Calu3 (cell line): ENCODE results near the gene GAS7. TPM values are rescaled to one million over a fixed set of nuclear protein-coding genes. Genes with fewer than 3 reads are reported as not detected.

Experiments
- BruUV-seq: library from RNA; stranded (reverse); fragments of 400-500 nt; replicated peaks from 2 replicates; lab custom pipeline; 2021; lab: Mats Ljungman, UMichigan
- CTCF ChIA-PET: fragments of 300-600 bp; sonication (Branson Sonifier 250); formaldehyde crosslinking; loops from one replicate; lab custom pipeline; 2022; ENCODE audit warnings: antibody characterized with exemption; lab: Charles Lee
- DNase-seq: peaks from one replicate; pipeline ENCODE4 v3.0.0; 2022
- H3K27ac Mint-ChIP-seq: one replicate; pipeline ENCODE4 v1.8.0; 2022; ENCODE audit warnings: mixed read lengths; ENCODE audit not compliant: unreplicated experiment
- H3K27me3 Mint-ChIP-seq: one replicate; pipeline ENCODE4 v1.8.0; 2022; ENCODE audit warnings: mixed read lengths; ENCODE audit not compliant: unreplicated experiment
- H3K36me3 Mint-ChIP-seq: one replicate; pipeline ENCODE4 v1.8.0; 2022; ENCODE audit warnings: mild to moderate bottlenecking, moderate library complexity, mixed read lengths; ENCODE audit not compliant: insufficient read depth, unreplicated experiment
- H3K4me1 Mint-ChIP-seq: one replicate; pipeline ENCODE4 v1.8.0; 2022; ENCODE audit warnings: mild to moderate bottlenecking, low read depth, mixed read lengths; ENCODE audit not compliant: unreplicated experiment
- H3K4me3 Mint-ChIP-seq: one replicate; pipeline ENCODE4 v1.8.0; 2022; ENCODE audit warnings: mild to moderate bottlenecking, low read depth, moderate library complexity, mixed read lengths; ENCODE audit not compliant: unreplicated experiment
- H3K9me3 Mint-ChIP-seq: one replicate; pipeline ENCODE4 v1.8.0; 2022; ENCODE audit warnings: low read depth, mixed read lengths; ENCODE audit not compliant: unreplicated experiment
- intact Hi-C: fragments of 100-400 bp; cut with micrococcal nuclease; formaldehyde crosslinking; loops from one replicate; pipeline ENCODE4 v1.10.0; 2022; ENCODE audit not compliant: unreplicated experiment
- total RNA-seq: library from RNA; stranded (reverse); gene quantifications from 2 replicates; pipeline ENCODE4 v1.2.3, GENCODE V29; 2022
- TF ChIP-seq, protein P1 (sequence below): fragments of 200-600 bp; IDR thresholded peaks from one replicate; pipeline ENCODE4 v1.8.0; 2022; ENCODE audit warnings: antibody characterized with exemption; ENCODE audit not compliant: unreplicated experiment

The GAS7 gene
- total RNA-seq, 1 experiment from 2014 or later, result 0.42 TPM

DNA sequence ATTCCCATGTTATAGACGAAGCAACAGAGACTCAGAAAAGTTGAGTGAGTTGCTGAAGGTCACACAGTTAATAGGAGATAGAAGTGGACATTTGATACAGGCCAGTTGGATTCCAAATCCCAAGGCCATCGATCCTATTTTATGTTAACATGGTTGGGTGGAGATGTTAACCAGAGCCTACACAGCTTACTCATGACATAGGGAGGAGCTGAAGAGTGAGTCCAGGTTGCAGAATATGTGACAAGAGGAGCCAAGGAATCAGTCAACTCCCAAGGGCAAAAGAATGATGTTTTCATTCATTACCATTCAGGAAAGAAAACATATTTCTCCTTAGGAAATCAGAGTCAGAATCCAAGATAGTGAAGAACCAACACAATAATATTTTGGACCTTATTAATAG, 40.3 kb upstream of the GAS7 start:
- Mint-ChIP-seq H3K4me1 (no peaks in the 10 kb centered on the region), H3K9me3 (peaks cover 5% of the 10 kb centered on the region), H3K27ac (no peak overlapping the region), H3K36me3 (no peaks in the 10 kb centered on the region), H3K4me3 (no peak overlapping the region), H3K27me3 (no peaks in the 10 kb centered on the region)
- BruUV-seq, result no TSS peak
- intact Hi-C loops, result no loop called here
- CTCF ChIA-PET, result no interaction called here
- DNase-seq, result no peak
- TF ChIP-seq, protein P1, sequence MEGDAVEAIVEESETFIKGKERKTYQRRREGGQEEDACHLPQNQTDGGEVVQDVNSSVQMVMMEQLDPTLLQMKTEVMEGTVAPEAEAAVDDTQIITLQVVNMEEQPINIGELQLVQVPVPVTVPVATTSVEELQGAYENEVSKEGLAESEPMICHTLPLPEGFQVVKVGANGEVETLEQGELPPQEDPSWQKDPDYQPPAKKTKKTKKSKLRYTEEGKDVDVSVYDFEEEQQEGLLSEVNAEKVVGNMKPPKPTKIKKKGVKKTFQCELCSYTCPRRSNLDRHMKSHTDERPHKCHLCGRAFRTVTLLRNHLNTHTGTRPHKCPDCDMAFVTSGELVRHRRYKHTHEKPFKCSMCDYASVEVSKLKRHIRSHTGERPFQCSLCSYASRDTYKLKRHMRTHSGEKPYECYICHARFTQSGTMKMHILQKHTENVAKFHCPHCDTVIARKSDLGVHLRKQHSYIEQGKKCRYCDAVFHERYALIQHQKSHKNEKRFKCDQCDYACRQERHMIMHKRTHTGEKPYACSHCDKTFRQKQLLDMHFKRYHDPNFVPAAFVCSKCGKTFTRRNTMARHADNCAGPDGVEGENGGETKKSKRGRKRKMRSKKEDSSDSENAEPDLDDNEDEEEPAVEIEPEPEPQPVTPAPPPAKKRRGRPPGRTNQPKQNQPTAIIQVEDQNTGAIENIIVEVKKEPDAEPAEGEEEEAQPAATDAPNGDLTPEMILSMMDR, result no peak

DNA sequence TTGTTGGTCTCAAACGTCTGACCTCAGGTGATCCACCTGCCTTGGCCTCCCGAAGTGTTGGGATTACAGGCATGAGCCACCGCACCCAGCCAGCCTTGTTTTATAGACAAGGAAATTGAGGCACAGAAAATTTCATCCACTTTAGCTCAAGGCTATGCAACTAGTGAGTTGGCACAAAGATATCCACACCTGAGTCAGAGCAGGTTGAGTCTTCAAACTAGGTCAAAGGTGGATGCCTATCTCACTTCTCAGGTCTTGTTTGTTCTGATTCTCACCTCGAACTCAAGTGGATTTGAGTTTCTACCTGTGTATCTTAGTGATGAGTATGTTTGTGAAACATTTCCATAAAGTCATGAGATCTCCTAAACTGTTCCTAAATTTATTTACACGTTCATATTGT, 35.6 kb upstream of the GAS7 start:
- Mint-ChIP-seq H3K4me3 (no peak overlapping the region), H3K27ac (no peak overlapping the region), H3K27me3 (no peaks in the 10 kb centered on the region), H3K4me1 (no peaks in the 10 kb centered on the region), H3K36me3 (no peaks in the 10 kb centered on the region), H3K9me3 (peaks cover 3% of the 10 kb centered on the region)
- no peak for DNase-seq
- intact Hi-C loops, result no loop called here
- no TSS peak for BruUV-seq
- CTCF ChIA-PET, result no interaction called here
- TF ChIP-seq, protein P1, result no peak

DNA sequence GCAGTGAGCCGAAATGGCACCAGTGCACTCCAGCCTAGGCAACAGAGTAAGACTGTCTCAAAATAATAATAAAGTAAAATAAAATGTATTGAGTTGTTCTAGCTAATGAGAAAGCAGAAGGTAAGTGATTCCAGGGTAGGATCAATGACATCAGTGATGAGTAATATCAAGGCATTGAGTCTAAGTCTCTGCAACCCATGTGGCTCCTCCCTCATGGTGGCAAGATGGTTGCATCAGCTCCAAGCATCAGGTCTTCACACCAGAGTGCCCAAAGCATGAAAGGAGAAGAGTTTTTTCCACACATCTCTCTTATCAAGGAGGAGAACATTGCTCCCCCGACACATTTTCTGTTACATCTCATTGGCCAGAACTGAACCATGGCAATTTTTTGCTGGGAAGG, 34.8 kb upstream of the GAS7 start:
- CTCF ChIA-PET, result interaction anchor here (0.5 kb wide), 1 partner anchor 9 kb away, joined by 6 read pairs; no protein-coding TSS in a partner anchor
- Mint-ChIP-seq H3K4me3 (no peak overlapping the region), H3K4me1 (no peaks in the 10 kb centered on the region), H3K27me3 (no peaks in the 10 kb centered on the region), H3K36me3 (no peaks in the 10 kb centered on the region), H3K9me3 (peaks cover 3% of the 10 kb centered on the region), H3K27ac (no peak overlapping the region)
- no TSS peak for BruUV-seq
- intact Hi-C loops, result no loop called here
- TF ChIP-seq, protein P1, result no peak
- no peak for DNase-seq

DNA sequence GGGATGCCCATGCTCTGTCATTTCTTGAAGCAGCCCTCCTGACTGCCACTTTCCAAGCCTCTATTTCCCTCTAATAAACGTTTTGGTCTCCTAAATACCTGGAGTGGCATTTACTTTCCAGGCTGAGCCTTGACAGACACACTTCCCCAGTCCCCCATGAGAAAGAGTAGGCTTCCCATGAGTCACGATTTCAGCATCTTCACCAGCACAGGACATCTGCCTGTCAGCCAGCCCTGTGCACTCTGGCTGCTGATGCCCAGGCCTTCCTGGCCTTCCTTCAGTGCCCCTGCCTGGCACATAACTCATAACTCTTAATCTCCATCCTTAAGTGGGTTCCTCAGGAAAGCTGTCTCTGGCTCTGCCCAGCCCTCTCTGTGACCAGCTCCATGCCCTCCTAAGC, 30.8 kb upstream of the GAS7 start:
- no peaks in the 10 kb centered on the region for H3K4me1 Mint-ChIP-seq

More for the DNA sequence above, 30.8 kb upstream of the GAS7 start:
- intact Hi-C loops, result loop anchor here (10.0 kb wide), 1 partner anchor 114 kb away; no protein-coding TSS in a partner anchor
- CTCF ChIA-PET, result interaction anchor here (0.6 kb wide), 1 partner anchor 10 kb away, joined by 4 read pairs; no protein-coding TSS in a partner anchor
- TF ChIP-seq, protein P1, result no peak
- Mint-ChIP-seq H3K9me3 (no peaks in the 10 kb centered on the region), H3K4me3 (no peak overlapping the region), H3K36me3 (no peaks in the 10 kb centered on the region), H3K27ac (no peak overlapping the region), H3K27me3 (no peaks in the 10 kb centered on the region)
- no peak for DNase-seq
- BruUV-seq, result no TSS peak
